Endometrial microvascular endothelial cells (primary cell): Measurements from ENCODE around the gene PRLH. TPM values are rescaled to one million over a fixed set of nuclear protein-coding genes. Genes with fewer than 3 reads are reported as not detected.

Source experiments
- in situ Hi-C: cut with HindIII; loops from 2 replicates; pipeline ENCODE4 v1.10.0; 2017; ENCODE audit warnings: low sequenced_read_pairs, low pct_unique_long_range_greater_than_20kb; ENCODE audit errors: inconsistent ontology term
- total RNA-seq: library from RNA; depleted of rRNA; stranded (reverse); fragments of >200 nt; gene quantifications from one replicate; pipeline ENCODE4 v1.2.3, GENCODE V29; 2015; ENCODE audit errors: inconsistent ontology term

PRLH gene, protein sequence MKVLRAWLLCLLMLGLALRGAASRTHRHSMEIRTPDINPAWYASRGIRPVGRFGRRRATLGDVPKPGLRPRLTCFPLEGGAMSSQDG
- not detected for total RNA-seq

DNA sequence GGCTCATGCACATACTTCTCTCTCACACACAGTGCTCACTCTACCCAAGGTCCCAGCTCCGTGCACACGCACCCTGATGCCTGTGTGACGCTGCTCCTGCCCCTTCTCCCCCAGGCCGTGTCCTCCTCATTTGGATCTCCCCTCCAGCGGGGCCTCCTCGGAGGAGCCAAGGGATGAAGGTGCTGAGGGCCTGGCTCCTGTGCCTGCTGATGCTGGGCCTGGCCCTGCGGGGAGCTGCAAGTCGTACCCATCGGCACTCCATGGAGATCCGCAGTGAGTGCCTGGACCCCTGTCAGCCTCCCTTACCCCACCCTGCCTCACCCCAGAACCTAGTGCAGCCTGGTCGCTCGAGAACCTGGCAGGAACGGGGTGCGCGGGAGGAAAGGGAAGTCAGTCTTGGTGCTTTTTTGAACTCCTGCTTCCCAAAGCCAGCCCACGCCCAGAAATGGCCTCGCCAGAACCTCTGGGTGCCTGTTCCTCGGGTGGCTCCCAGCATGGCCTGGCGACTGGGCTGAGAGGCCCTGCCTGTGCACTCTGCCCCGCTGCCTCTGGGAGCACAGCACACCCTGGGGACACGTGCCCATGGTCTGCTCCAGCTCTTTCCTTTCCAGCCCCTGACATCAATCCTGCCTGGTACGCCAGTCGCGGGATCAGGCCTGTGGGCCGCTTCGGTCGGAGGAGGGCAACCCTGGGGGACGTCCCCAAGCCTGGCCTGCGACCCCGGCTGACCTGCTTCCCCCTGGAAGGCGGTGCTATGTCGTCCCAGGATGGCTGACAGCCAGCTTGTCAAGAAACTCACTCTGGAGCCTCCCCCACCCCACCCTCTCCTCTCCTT, at the start of gene PRLH:
Gene PRLH (plus strand): TSS at position 174 of the 835 bp plus-strand sequence. CDS start 0 bp downstream, at position 174.
- in situ Hi-C loops = no loop called here

DNA sequence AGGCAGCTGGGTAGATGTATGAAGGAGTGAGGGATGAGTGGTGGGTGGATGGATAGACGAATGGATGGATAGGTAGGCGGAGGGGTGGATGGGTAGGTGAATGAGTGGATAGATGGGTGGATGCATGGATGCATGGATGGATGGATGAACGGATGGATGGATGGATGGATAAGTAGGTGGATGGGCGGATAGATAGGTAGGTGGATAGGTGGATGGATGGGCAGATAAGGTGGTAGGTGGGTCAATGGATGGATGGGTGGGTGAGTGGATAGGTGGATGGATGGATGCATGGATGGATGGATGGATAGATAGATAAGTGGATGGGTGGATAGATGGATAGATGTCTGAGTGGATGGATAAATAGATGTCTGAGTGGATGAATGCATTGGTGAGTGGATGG, 49.2 kb upstream of the PRLH start:
- in situ Hi-C loops = no loop called here

DNA sequence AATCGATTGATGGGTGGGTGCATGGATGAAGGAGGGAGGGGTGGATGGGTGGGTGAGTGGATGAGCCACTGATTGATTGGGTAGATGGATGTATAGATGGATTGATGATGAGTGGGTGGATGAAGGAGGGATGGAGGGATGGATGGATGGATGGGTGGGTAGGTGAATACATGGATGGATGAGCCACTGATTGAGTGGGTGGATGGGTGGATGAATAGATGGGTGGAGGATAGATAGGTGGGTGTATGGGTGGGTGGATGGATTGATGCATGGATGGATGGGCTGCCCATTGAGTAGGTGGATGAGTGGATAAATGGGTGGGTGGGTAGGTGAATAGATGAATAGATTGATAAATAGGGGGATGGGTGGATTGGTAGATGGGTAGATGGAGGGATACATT, 48.4 kb upstream of the PRLH start:
- in situ Hi-C loops = no loop called here

DNA sequence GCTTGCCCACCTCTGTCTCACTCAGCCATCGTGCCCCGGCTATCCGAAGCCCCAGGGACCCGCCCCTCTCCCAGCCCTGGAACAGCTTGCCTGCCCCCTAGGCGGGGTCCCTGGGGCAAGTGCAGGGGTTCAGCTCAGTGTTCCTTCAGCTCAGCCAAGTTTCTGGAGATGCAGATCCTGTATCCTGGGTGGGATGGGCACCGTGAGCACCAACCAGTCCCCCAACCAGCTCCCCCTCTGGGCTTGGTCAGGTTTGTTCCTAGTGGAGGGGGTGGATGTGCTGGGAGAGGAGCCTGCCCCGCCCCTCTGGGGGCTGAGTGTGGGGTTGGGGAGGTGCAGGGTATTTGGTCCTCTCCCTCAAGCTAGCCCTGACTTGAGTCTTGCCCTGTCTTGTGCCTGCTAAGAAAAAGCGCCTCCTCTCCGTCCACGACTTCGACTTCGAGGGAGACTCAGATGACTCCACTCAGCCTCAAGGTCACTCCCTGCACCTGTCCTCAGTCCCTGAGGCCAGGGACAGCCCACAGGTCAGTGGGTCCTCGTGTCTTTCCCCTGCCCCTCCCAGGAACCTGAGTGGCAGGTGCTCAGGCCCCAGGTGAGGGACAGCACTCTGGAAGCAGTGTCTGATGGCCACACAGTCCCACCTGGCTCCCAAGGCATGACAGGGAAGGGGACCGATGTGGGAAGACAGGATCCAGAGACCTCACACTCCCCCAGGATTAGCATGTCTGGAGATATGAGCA, 46.7 kb upstream of the PRLH start:
- in situ Hi-C loops = no loop called here

DNA sequence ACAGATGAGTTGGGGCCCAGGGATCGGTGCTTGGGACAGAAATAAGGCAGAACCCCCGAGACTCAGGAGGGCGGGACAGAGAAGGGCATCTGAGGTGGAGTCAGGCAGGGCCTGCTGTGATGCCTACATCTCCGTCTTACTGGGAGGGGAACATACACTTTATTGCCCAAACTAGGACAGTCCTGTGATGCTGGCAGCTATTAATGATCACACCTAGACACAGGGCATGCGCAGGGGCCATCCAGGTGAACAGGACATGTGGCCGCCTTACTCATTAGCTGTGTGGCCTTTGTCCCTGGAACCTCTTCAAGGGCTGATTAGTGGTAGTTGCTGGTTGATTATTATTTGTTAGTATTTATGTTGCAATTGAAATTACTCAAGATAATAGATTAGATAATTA, 46.1 kb upstream of the PRLH start:
- in situ Hi-C loops = no loop called here

DNA sequence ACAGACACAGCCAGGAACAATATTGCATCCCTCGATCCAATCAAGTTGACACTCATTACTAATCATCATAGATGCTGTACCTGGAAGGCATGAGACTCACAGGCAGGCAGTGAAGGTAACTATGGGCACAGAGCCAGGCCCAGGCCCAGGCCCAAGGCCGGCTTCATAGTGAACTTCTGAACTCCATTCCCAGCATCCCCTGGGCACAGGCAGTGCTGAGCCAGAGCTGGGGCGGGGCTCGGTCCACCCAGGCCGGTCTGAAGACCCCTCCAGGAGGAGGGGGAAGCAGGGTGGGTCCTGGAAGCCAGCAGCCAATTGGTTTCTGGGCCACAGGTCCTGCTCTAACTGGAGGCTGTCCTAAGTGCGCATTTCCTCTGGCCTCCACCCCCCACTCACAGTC, 41.7 kb upstream of the PRLH start:
- in situ Hi-C loops = no loop called here

DNA sequence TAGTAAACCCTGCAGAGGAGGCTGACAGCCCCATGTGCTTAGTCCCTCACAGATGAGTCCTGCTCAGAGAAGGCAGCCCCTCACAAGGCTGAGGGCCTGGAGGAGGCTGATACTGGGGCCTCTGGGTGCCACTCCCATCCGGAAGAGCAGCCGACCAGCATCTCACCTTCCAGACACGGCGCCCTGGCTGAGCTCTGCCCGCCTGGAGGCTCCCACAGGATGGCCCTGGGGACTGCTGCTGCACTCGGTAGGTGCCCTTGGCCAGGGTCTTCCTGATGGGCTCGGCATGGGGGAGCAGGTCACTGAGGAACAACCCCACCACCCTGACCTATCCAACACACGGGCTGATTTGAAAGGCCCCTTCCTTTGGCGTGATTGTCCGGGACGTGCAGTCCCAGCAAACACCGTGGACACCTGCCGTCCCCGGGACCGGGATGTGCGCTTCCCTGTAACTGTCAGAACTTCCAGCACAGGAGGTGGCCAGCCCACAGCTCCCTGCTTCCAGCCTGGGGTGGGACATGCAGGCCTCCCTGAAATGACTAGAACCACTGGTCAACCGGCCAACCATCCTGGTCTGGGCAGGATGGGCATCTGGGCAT, 40.7 kb upstream of the PRLH start:
- in situ Hi-C loops = no loop called here

DNA sequence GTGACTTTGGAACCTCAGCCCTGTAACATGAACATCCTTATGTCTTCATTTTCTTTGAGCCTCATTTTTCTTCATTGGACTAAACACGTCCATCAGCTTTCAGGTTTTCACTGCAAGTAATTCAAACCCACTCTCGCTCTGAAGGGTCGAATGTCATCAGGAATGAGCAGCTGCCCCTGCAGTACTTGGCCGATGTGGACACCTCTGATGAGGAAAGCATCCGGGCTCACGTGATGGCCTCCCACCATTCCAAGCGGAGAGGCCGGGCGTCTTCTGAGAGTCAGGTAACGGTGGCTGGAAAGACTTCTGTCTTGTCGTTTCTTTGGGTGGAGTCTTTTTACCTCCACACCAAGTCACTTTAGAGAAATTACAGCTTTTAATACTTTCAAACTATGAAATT, 39.1 kb upstream of the PRLH start:
- in situ Hi-C loops = no loop called here

DNA sequence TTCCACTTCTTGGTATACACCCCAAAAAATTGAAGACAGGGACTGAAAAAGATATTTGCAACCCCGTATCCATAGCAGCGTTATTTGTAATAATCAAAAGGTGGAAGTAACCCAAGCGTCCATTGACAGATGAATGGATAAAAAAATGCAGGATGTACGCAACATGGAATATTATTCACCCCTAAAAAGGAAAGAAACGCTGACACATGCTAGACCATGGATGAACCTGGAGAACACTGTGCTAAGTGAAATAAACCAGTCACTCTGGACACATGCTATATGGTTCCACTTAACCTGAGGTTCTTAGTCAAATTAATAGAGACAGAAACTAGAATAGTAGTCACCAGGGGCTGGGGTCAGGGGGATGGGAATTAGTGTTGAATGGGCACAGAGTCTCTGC, 38.6 kb upstream of the PRLH start:
- in situ Hi-C loops = no loop called here

DNA sequence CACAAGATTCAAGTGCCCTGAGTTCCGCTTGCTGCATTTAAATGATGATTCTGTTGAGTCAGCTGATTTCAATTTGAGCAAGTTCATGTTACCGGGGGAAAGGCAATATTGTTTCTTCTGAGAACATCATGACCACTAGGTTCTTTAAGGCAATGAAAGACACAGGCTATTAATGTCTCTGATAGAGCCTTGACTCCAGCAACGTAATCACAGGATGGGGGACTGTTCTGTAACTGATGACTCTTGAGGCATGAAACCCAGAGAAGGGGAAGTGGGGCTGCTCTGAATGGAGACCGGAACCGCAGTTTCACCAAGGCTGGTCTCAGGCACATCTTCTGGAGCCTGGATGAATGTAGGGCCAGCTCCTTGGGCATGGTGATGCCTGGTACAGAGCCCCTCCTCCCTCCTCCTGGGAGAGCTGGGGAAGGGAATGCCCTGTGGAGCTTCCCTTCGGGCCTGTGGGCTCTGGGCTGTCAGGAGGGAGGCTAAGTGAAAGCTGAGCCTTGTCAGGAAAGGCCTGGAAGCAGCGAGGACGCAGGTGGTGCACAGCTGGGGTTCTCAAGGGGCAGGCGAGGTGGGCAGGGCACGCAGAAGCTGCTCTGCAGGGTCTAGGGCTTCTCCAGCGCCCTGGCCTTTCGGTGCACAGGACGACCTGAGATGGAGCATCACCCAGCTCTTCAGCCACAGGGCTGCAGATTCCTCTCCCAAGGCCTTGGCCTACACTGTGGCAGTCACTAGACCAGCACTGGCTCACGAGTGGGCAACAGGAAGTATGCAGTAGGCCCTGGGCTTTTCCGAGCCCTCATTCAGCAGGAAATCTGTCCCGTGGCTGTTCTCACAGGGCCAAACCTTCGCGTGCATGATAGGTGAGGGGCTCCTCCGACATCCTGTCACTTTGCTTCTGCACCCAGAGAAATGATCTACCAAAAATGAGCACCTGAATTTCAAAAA, 36.6 kb upstream of the PRLH start:
- in situ Hi-C loops = no loop called here

DNA sequence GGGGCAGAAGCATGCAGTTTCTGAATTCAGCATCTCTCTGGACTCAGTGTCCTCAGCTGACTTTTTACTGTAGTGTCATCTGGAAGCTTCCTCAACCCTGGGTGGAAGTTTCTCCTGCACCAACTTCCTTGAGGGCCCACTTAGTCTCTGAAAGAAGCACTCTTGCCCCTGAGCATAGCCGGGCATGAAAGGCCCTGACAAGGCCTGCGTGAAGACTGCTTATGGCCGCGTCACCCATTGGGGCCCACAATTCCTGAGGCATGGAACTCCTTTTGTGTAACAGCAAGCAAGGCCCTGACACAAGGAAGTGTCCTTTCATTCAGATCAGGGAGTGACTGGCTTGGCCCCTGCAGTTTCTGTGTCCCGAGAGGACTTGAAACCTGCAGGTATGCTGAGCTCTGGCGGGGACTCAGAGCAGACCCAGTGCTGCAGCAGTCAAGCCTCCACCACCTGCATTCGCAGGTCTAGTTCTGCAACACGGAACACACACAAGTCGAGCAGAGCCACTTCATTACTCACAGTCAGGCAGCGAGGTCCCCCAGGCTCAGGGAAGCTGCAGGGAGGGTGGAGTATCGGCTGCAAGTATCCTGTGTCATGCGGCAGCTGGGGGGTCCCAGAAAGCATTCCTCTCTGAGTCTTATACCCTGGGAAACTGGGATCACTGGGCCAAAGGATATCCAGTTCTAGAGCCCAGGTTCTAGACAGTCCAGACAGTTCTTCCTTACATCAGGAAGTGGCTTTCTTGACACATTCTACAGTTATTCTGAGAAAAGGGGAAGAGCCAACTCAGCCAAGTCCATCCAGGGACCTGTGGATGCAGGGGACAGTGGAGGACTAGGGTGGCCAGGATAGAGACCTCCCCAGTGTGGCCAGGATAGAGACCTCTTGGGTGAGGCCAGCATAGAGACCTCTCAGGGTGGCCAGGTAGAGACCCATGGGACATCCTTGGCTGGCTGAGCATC, 35.6 kb upstream of the PRLH start:
- in situ Hi-C loops = no loop called here

DNA sequence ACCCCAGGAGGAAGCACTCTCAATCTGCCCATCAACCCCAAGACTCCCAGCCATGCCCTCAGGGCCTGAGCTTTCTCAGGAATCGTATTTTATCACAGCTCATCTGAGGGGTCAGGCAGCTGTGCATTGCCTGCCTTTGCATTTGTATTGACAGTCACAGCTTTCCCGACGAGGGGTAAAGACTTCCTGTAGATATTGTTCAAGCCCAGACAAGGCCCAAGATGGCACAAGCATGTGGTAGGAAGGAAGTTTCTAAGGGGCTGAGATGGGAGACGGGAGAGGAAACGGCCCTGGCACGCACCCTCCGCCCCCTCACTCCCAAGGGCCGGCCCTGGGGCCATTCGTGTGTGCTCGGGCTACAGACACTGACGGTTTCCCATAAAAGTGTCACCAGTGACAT, 34.2 kb upstream of the PRLH start:
- in situ Hi-C loops = no loop called here

DNA sequence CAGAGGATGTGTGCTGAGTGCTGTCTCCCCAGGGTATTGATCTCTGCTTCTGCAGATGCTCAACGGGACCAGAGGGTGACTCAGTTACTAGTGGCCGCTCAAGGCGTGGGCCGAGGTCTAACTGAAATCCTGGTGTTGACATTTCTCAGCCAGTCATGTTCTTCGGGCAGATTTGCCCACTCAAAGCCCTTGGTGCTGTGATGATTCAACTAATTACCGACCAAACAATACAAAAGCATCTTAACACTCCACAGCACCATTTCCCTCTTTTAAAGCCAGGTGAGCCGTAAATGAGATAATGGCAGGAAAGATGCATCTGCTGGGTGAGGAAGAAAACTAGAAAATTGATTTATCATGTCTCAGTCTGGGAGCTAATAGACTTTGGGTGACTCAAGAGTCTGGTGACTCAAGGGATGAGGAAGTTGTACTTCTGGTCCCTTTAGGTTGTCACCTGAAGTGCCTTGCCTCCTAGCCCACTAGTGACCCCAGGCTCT, 32.7 kb upstream of the PRLH start:
- in situ Hi-C loops = no loop called here

DNA sequence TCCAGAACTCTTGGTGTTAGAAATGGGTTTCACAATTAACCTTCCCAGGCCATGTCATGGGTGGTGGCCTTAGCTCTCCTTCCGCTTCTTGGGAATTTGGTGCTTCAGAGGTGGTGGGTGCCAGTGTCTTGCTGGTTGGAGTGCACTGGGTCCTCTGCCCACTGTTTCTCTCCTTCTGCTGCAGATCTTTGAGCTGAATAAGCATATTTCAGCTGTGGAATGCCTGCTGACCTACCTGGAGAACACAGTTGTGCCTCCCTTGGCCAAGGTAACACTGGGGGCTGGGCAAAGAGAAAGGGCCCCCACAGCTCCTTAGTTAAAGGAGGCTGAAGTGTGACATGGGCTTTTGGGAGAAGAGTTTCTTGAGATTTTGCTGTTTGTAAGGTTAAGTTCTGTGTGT, 32.0 kb upstream of the PRLH start:
- in situ Hi-C loops = no loop called here

DNA sequence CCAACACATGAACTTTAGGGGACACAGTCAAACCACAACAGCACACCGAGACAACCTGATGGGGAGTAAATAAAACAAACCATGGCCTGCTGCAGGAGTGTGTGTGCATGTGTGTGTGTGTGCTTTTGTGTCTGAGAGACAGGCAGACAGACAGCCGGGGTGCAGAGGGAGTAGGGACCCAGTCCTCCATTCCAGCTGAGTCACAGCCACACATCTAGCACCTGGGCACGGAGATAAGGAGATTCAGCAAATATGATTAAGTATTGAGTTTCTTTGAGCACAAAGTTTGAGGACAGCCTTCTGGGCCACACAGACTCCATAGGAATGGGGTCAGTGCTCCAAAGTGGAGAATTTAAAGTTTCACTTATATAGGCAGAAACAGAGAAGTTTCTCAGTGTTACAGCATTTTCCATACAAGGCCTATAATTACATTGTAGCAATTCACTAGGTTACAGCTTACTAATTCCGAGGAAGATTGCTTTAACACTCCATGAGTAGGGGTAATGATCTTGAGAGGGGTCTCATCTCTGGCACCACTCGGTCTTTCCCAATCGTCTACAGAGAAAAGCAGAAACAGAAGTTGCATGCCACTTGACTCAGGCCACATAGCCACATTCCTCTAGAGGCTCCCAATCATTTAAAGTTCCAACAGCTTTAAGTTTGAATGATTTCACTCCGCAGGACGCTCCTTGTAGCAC, 30.8 kb upstream of the PRLH start:
- in situ Hi-C loops = no loop called here

DNA sequence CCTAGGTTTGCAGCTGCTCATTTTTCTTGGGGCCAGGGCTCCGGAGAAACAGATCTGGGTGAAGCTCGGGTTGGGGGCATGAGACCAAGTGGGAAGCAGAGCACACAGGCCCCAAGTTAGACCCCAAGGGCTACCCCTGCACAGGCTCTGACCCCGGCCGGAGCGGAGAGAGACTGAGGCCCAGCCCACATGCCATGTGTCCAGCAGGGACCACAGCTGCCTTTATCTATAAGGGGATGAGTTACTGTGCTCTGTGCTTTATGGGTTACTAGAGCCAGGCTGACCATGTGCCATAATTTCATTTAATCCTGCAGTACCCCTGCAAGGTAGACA, 30.3 kb upstream of the PRLH start:
- in situ Hi-C loops = no loop called here

DNA sequence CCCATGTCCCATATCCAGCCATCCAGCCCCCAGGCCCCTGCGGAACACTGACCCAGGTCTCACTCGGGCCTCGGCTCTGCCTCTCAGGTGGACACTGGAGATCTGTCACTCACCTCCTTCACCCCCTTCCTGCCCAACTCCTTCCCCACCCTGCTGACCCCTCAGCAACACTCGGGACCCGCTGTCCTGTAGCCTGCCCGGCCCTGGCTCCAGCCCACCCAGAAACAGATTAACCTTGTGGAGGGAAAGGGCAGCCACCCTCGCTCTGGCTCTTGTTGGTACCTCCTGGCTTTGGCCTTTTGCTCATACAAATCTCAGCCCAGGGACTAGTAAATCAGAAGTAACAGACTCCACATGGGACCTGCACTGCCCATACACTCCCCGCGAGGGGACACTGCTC, 29.8 kb upstream of the PRLH start:
- in situ Hi-C loops = no loop called here
